Measurements from ENCODE around the gene CCDC172. TPM values are rescaled to one million over a fixed set of nuclear protein-coding genes. Genes with fewer than 3 reads are reported as not detected.

CCDC172 gene
- total RNA-seq, 2 experiments from 2014 or later: not detected

DNA sequence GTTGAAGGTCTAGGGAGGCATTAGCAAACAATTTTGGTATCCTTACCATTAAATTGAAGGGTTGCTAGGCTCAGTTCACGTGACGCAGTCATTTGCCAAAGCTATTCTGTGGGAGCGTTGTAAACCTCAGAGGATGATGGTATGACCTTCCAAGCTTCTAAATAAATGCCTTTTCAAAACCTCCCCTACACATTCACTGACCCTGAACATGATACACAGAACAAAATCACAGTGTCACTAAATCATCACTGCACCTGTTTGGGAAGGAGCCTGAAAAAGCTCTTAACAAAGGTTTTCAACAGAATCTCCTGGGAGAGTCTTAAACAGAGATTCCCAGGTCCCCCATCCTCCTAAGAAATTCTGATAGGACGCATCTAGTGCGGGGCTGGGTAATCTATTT is 13.2 kb upstream of the CCDC172 start:
- POLR2A ChIA-PET: no interaction called here
- Mint-ChIP-seq H3K4me3 (no peak overlapping the region), H3K4me1 (no peaks in the 10 kb centered on the region), H3K27ac (no peak overlapping the region), H3K9me3 (no peaks in the 10 kb centered on the region), H3K36me3 (ENCODE audit: low read depth) (no peaks in the 10 kb centered on the region), H3K27me3 (no peaks in the 10 kb centered on the region)
- DNase-seq: no peak
- CTCF ChIA-PET: no interaction called here

DNA sequence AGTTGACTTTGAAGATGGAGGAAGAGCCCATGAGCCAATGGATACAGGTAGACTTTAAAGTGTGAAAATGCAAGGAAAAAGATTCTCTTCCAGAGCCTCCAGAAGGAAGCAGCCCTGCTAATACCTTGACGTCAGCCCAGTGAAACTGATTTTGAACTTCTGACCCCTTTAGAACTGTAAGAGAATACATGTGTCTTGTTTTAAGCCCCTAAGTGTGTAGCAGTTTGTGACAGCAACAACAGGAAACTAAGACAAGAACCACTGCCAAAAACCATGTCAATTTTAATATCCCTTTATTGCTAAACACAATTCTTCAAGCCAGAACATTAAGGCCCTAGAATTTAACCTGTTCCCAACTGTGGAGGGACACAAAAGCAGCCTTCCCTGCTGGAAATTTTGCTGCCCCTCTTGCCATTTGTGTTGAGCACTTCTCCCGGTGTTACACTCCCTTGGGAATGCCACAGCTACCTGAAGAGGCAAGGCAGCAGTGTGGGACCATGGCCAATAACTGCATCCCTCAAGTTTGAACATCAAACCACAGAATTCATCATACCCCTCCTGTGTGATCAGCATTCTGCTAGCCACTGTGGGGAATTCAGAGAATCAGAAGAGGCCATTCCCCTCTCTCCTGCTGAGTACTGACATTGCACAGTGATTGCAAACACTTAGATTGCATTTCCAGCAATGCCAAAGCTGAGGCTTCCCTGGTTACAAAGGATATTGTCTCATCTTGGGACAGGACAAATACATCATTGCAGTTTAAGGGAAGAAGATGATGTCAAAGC is 12.3 kb upstream of the CCDC172 start:
- ChIA-PET CTCF (no interaction called here), POLR2A (no interaction called here)
- Mint-ChIP-seq H3K4me3 (no peak overlapping the region), H3K27ac (no peak overlapping the region), H3K9me3 (no peaks in the 10 kb centered on the region), H3K36me3 (ENCODE audit: low read depth) (no peaks in the 10 kb centered on the region), H3K27me3 (no peaks in the 10 kb centered on the region), H3K4me1 (peaks cover 5% of the 10 kb centered on the region)
- DNase-seq: no peak

DNA sequence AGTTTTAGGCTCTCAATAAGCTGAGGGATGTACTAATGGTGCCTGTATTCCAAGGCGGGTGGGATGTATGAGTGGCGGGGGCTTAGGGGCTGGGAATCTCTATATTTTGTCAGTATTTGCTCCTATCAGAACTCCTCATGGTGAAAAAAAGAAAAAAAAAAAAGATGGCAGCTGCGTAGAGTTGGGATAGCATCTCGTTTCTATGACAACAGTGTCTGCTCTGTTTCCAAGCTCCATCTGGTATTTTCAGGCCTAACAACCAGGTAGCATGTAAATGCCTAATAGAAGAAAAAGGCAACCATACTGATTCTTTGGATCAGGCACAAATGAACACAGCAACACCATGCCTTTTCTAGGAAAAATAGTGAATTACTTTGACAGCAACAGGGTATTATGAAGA is 11.7 kb upstream of the CCDC172 start:
- no peaks in the 10 kb centered on the region for H3K9me3 Mint-ChIP-seq
- POLR2A ChIA-PET: no interaction called here

DNA sequence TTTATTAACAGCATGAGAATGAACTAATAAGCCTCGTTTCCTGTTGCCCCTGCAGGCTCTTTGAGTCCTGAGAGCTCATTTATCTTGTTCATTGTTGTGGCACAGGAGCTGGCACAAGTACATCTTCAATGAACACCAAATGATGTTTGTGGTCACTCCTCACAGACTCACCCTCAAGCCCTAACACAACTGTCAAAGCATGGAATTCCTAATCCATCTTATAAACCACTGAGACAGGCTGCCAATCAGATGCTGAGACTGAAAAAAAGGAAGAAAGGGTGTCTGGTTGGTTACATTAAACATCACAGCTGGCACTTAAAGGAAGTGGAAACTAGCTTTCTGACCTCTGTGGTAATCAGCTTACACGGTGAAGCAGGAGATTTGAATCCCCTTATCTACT is 7.7 kb upstream of the CCDC172 start:
- no peak overlapping the region for H3K27ac Mint-ChIP-seq
- H3K36me3 Mint-ChIP-seq (ENCODE audit: low read depth): no peaks in the 10 kb centered on the region
- peaks cover 7% of the 10 kb centered on the region for H3K4me1 Mint-ChIP-seq
- POLR2A ChIA-PET: no interaction called here
- CTCF ChIA-PET: no interaction called here
- DNase-seq: no peak
- H3K4me3 Mint-ChIP-seq: no peak overlapping the region
- H3K9me3 Mint-ChIP-seq: no peaks in the 10 kb centered on the region
- H3K27me3 Mint-ChIP-seq: no peaks in the 10 kb centered on the region

More for the DNA sequence above, 11.7 kb upstream of the CCDC172 start:
- Mint-ChIP-seq H3K27me3 (no peaks in the 10 kb centered on the region), H3K36me3 (ENCODE audit: low read depth) (no peaks in the 10 kb centered on the region), H3K4me3 (no peak overlapping the region), H3K4me1 (peaks cover 7% of the 10 kb centered on the region), H3K27ac (no peak overlapping the region)
- CTCF ChIA-PET: interaction anchor here (0.6 kb wide), 1 partner anchor 1972 kb away, joined by 5 read pairs; no protein-coding TSS in a partner anchor
- no peak for DNase-seq

DNA sequence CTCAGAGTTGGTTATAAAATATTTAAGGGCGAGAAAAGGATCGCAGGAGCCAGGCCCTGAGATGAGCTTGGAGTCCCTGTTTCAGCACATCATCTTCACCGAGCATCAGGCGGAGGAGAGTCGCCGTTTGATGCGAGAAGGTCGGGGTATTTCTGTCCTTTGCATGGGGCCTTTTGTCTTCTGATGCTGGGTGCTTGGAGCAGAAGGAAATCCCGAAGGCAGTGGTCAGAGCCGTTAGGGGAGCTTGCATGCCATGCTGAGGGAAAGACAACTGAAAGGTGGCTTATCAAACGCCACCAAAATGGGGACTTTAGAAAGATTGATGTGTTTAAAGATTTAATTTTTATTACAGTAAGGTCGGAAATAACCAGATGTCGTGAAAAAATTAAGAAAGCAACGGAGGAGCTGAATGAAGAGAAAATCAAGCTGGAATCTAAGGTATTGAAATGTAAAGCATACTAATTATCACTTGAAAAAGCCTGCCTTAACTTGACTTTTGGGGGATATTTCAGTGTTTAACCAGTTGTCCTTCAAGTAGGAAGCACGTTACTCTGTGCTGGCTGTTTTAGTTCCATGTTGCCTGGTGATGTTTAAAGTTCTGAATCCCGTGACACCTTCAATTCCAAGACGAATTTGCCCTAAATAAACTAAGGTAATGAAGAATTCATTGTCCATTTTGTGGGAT is 845 bp downstream of the CCDC172 start:
- Mint-ChIP-seq H3K4me1 (no peaks in the 10 kb centered on the region), H3K9me3 (no peaks in the 10 kb centered on the region), H3K27ac (no peak overlapping the region), H3K4me3 (no peak overlapping the region), H3K36me3 (ENCODE audit: low read depth) (no peaks in the 10 kb centered on the region), H3K27me3 (no peaks in the 10 kb centered on the region)
- CTCF ChIA-PET: no interaction called here
- POLR2A ChIA-PET: no interaction called here
- DNase-seq: no peak

DNA sequence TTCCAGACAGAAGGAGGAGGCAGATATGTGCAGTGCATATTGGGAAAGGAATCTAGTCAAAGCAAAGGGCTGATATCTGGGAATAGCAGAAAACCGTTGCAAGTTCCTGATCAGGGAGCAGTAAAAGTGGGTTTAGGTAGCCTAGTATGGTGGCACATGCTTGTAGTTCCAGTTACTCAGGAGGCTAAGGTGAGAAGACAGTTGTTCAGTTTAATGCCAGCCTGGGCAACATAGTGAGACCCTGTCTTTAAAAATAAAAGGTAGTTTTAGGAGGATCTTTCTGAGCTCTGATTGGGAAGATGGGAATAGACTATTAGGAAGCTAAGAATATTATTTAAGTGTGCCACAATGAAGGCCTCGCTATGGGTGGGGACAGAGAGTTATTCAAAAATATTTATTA is 1.7 kb downstream of the CCDC172 start:
- POLR2A ChIA-PET: no interaction called here
- Mint-ChIP-seq H3K36me3 (ENCODE audit: low read depth) (no peaks in the 10 kb centered on the region), H3K27me3 (no peaks in the 10 kb centered on the region), H3K9me3 (no peaks in the 10 kb centered on the region), H3K27ac (no peak overlapping the region), H3K4me3 (no peak overlapping the region), H3K4me1 (no peaks in the 10 kb centered on the region)
- CTCF ChIA-PET: no interaction called here
- DNase-seq: no peak

DNA sequence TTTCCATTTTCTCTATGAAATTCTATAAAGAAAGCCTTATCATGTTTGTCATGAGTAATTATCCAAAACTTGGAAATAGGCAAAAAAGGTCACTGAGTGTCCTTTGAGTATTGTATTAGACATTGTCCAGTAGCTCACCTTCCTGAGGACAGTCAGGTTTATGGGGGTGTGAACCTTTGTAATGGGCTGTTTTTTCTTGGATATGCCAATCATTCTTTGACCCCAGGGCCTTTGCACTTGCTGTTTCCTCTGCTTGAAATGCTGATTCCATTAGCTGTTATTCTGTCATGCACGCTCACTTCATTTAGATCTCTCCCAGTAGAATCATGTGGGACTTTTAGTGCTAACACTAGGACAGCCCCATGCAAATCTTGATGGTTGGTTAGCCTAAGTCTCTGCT is 4.9 kb downstream of the CCDC172 start:
- ChIA-PET CTCF (no interaction called here), POLR2A (no interaction called here)

DNA sequence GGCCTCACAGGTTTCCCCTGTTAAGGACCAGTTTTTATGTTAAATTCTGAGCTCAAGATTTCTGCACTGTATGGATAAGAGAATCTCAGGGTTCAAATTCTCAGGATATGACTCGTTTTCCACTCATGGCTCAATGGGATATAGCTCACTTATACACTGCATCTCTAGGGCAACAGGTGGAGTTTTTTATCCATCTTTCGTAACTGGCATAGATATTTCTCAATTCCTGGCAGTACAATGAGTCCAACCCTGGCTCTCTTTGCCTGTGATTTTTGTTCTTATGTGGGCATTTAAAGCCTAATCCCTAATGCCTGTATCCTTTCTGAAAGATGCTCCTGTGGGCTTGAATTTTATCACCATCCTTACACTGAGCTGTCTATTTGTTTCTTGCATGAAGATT is 7.6 kb downstream of the CCDC172 start:
- Mint-ChIP-seq H3K36me3 (ENCODE audit: low read depth) (no peaks in the 10 kb centered on the region), H3K4me3 (no peak overlapping the region), H3K4me1 (no peaks in the 10 kb centered on the region), H3K9me3 (no peaks in the 10 kb centered on the region), H3K27me3 (peaks cover 3% of the 10 kb centered on the region), H3K27ac (no peak overlapping the region)
- DNase-seq: no peak
- CTCF ChIA-PET: no interaction called here
- POLR2A ChIA-PET: no interaction called here

More for the DNA sequence above, 4.9 kb downstream of the CCDC172 start:
- Mint-ChIP-seq H3K27me3 (peaks cover 3% of the 10 kb centered on the region), H3K4me1 (no peaks in the 10 kb centered on the region), H3K36me3 (ENCODE audit: low read depth) (no peaks in the 10 kb centered on the region), H3K4me3 (no peak overlapping the region), H3K27ac (no peak overlapping the region), H3K9me3 (no peaks in the 10 kb centered on the region)
- DNase-seq: no peak

DNA sequence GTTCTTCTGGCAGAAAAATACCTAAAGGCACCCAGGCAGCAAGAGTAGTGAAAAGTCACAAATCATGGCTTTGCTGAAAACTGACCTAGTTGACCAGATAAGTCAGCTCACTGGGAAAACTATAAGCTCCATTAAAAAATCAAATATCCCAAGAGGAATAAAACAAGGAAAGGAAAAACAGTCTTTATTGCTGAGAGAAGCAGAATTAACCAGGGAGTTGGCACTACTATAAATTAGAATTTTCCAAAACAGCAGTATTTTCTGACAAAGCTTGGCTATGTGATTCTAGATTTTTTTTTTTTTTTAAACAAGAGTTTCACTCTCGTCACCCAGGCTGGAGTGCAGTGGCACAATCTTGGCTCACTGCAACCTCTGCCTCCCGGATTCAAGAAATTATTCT is 12.6 kb downstream of the CCDC172 start:
- Mint-ChIP-seq H3K4me1 (no peaks in the 10 kb centered on the region), H3K4me3 (no peak overlapping the region), H3K27me3 (peaks cover 2% of the 10 kb centered on the region), H3K27ac (no peak overlapping the region), H3K9me3 (no peaks in the 10 kb centered on the region), H3K36me3 (ENCODE audit: low read depth) (no peaks in the 10 kb centered on the region)
- DNase-seq: no peak
- POLR2A ChIA-PET: no interaction called here
- CTCF ChIA-PET: no interaction called here

DNA sequence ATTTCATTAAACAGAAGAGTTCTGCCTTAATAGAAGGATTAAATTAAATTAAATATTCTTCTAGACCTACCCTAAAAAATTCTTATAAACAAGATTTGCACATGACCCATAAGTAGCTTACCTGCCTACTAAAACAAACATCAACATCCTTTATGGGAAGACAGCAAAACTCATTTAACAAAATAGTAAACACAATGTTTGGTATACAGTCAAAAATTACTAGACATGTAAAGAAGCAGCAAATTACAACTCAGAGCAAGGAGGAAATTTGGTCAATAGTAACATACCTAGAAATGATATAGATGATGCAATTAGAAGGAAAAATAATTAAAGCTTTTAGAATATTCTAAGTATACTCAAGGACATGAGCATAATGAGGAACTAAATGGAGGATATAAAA is 27.9 kb downstream of the CCDC172 start:
- H3K4me3 Mint-ChIP-seq: no peak overlapping the region
- no peaks in the 10 kb centered on the region for H3K4me1 Mint-ChIP-seq
- no peak overlapping the region for H3K27ac Mint-ChIP-seq
- POLR2A ChIA-PET: interaction anchor here (0.6 kb wide), 1 partner anchor 1217 kb away, joined by 4 read pairs; no protein-coding TSS in a partner anchor
- no peaks in the 10 kb centered on the region for H3K27me3 Mint-ChIP-seq
- no peaks in the 10 kb centered on the region for H3K9me3 Mint-ChIP-seq
- CTCF ChIA-PET: no interaction called here
- DNase-seq: no peak
- H3K36me3 Mint-ChIP-seq (ENCODE audit: low read depth): no peaks in the 10 kb centered on the region

DNA sequence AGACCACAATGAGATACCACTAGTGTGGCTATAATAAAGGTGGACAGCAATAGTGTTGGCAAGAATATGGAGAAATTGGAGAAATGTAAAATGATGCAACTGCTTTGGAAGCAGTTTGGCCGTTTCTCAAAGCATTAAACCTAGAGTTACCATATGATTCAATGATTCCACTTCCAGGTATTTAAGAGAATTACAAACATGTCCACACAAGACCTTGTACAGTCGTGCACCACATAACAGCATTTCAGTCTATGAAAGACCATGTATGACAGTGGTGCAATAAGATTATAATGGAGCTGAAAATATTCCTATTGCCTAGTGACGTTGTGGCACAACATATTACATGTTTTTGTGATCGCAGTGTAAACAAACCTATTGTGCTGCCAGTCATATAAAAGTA is 29.6 kb downstream of the CCDC172 start:
- no peaks in the 10 kb centered on the region for H3K27me3 Mint-ChIP-seq
- ChIA-PET CTCF (no interaction called here), POLR2A (no interaction called here)
- DNase-seq: no peak
- H3K9me3 Mint-ChIP-seq: no peaks in the 10 kb centered on the region
- no peaks in the 10 kb centered on the region for H3K4me1 Mint-ChIP-seq
- H3K36me3 Mint-ChIP-seq (ENCODE audit: low read depth): no peaks in the 10 kb centered on the region
- H3K27ac Mint-ChIP-seq: no peak overlapping the region
- H3K4me3 Mint-ChIP-seq: no peak overlapping the region

DNA sequence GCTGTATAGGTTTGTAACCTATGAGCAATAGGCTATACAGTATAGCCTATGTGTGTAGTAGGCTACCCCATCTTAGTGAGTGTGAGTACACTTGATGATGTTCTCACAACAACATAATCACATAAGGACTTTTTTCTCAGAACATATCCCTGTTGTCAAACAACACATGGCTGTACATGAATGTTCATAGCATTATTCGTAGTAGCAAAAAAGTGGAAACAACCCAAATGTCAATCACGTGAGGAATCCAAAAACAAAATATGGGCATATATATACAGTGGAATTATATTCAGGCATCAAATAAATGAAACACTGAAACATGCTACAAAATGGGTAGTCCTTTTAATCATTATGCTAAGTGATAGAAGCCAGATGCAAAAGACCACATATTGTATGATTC is 31.1 kb downstream of the CCDC172 start:
- DNase-seq: no peak
- H3K27me3 Mint-ChIP-seq: no peaks in the 10 kb centered on the region
- H3K27ac Mint-ChIP-seq: no peak overlapping the region
- no peak overlapping the region for H3K4me3 Mint-ChIP-seq
- CTCF ChIA-PET: no interaction called here
- no peaks in the 10 kb centered on the region for H3K4me1 Mint-ChIP-seq
- no peaks in the 10 kb centered on the region for H3K36me3 Mint-ChIP-seq (ENCODE audit: low read depth)
- no peaks in the 10 kb centered on the region for H3K9me3 Mint-ChIP-seq
- POLR2A ChIA-PET: no interaction called here

DNA sequence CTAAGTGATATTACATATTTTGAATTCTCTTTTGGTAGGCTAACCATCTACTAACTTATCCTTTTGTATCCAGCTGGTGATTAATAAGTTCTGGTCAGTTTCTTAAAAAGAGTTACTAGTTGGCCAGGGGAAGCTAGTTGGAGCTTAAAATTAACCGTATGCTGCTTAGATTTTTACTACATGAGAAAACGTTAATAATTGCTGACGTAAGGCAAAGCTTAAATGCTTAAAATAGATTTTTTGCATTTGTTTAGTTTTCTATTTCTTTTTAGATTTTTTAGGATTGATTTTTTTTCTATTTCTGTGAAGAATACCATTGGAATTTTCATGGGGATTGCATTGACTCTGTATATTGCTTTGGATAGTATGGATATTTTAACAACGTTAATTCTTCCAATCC is 32.6 kb downstream of the CCDC172 start:
- Mint-ChIP-seq H3K9me3 (no peaks in the 10 kb centered on the region), H3K27me3 (no peaks in the 10 kb centered on the region), H3K36me3 (ENCODE audit: low read depth) (no peaks in the 10 kb centered on the region), H3K4me1 (no peaks in the 10 kb centered on the region), H3K4me3 (no peak overlapping the region), H3K27ac (no peak overlapping the region)
- DNase-seq: no peak
- POLR2A ChIA-PET: no interaction called here
- CTCF ChIA-PET: no interaction called here

DNA sequence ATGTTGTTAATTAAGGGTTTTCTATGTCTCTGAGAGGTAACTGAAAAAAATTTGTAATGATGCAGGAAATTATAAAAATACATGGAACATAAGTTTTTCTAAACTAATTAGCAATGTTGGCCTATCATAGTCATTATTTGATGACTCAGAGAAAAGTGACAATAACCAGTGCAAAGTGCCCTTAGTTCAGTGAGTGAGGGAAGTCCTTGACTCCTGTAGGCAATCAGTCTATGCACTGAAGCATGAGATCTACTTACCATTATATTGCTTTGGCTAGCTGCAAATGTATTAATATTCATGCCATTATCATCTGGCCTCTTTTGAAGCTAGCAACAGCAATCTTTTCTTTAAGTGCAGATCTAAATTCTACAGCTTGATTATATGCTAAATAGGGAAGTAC is 40.6 kb downstream of the CCDC172 start:
- DNase-seq: no peak
- H3K27ac Mint-ChIP-seq: no peak overlapping the region
- ChIA-PET CTCF (no interaction called here), POLR2A (no interaction called here)
- no peaks in the 10 kb centered on the region for H3K4me1 Mint-ChIP-seq
- H3K27me3 Mint-ChIP-seq: no peaks in the 10 kb centered on the region
- no peaks in the 10 kb centered on the region for H3K36me3 Mint-ChIP-seq (ENCODE audit: low read depth)
- no peaks in the 10 kb centered on the region for H3K9me3 Mint-ChIP-seq
- no peak overlapping the region for H3K4me3 Mint-ChIP-seq
